Measurements from ENCODE around the gene SDCBP2. TPM values are rescaled to one million over a fixed set of nuclear protein-coding genes. Genes with fewer than 3 reads are reported as not detected.

SDCBP2 gene
- total and polyA plus RNA-seq, 11 donors, result 0.65 to 4.2 (median 2.1) TPM

DNA sequence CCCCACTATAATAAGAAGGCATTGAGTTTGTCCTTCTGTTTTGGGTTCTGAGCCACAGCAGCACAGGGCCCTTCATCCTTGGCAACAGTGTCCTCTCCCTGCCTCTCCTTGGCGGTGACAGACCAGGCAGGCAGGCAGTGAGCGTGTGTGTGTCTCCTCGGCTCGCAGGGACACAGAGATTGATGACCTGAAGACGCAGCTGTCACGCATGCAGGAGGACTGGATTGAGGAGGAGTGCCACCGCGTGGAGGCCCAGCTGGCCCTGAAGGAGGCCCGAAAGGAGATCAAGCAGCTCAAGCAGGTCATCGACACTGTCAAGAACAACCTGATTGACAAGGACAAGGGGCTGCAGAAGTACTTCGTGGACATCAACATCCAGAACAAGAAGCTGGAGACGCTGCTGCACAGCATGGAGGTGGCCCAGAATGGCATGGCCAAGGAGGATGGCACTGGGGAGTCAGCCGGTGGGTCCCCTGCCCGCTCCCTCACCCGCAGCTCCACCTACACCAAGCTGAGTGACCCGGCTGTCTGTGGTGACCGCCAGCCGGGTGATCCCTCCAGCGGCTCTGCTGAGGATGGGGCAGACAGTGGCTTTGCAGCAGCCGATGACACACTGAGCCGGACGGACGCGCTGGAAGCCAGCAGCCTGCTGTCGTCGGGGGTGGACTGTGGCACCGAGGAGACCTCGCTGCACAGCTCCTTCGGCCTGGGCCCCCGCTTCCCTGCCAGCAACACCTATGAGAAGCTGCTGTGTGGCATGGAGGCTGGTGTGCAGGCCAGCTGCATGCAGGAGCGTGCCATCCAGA, 24.0 kb downstream of the SDCBP2 start:
- intact Hi-C loops (cut with DNase I), result no loop called here
- H3K4me3 ChIP-seq, result no peak overlapping the region
- no peaks in the 10 kb centered on the region for H3K27me3 ChIP-seq
- no peak for DNase-seq
- TF ChIP-seq POLR2A (IDR thresholded peaks at IDR 0.05), result no peak
- TF ChIP-seq, protein P1, sequence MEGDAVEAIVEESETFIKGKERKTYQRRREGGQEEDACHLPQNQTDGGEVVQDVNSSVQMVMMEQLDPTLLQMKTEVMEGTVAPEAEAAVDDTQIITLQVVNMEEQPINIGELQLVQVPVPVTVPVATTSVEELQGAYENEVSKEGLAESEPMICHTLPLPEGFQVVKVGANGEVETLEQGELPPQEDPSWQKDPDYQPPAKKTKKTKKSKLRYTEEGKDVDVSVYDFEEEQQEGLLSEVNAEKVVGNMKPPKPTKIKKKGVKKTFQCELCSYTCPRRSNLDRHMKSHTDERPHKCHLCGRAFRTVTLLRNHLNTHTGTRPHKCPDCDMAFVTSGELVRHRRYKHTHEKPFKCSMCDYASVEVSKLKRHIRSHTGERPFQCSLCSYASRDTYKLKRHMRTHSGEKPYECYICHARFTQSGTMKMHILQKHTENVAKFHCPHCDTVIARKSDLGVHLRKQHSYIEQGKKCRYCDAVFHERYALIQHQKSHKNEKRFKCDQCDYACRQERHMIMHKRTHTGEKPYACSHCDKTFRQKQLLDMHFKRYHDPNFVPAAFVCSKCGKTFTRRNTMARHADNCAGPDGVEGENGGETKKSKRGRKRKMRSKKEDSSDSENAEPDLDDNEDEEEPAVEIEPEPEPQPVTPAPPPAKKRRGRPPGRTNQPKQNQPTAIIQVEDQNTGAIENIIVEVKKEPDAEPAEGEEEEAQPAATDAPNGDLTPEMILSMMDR (IDR thresholded peaks at IDR 0.05), result no peak
- peaks cover 0 to 9% (median 0%) of the 10 kb centered on the region in 12 donors for H3K4me1 ChIP-seq
- no peaks in the 10 kb centered on the region for H3K9me3 ChIP-seq
- ATAC-seq, result no peak
- WGBS, 4 donors, result 82 to 89% (median 85%) methylated on average over 25 to 31 of the region's 31 CpGs
- H3K27ac ChIP-seq, result no peak overlapping the region
- H3K36me3 ChIP-seq, result peaks cover 0 to 26% (median 8%) of the 10 kb centered on the region in 9 donors

DNA sequence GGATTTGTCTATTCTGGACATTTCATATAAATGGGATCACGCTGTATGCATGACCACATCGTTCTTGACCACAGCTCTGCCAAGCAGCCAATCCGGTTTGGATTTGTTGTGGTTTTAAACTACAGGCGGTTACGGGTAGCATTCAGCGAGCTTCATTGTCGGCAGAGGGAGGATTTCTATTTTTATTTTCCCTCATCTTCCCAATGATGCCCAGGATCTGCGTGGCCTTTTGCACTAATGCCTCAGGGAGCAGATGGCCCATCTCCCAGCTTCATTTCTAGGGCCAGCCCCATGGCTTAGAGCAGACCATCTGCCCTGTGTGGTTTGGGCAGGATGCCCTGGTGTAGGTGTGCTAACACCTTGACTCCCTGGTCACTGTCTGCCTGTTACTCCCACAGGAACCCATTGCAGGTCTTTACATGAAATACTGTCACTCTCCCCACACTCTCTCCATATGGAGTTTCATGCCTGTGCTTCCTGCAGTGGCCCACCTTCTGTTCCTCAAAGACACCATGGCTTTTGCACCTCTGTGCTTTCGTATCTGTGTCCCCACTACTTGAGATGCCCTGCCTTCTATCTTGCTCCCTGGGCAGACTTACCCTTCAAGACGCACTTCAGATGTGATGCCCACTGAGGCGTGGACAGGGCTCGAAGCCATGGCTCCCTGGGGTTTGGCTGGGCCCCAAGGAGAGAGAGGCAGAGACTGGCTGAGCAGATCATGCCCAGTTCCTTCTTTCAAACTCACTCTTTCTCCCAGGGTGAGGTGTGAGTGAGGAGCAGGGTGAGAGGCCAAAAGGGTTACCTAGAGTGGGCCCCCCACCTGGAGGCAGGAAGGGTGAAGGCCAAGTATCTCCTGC, 26.0 kb downstream of the SDCBP2 start:
- H3K27ac ChIP-seq, result no peak overlapping the region
- no peaks in the 10 kb centered on the region for H3K9me3 ChIP-seq
- 79 to 88% (median 85%) methylated on average over 12 of the region's 12 CpGs for WGBS, 4 donors
- peak in 1 of 5 donors; percentile 4 for DNase-seq
- H3K4me1 ChIP-seq, result peaks cover 0 to 9% (median 0%) of the 10 kb centered on the region in 12 donors
- H3K36me3 ChIP-seq, result peaks cover 0 to 33% (median 8%) of the 10 kb centered on the region in 9 donors
- intact Hi-C loops (cut with DNase I), result no loop called here
- ATAC-seq, result no peak
- TF ChIP-seq, protein P1 (IDR thresholded peaks at IDR 0.05), result no peak
- TF ChIP-seq POLR2A (IDR thresholded peaks at IDR 0.05), result no peak
- H3K4me3 ChIP-seq, result no peak overlapping the region
- H3K27me3 ChIP-seq, result no peaks in the 10 kb centered on the region

DNA sequence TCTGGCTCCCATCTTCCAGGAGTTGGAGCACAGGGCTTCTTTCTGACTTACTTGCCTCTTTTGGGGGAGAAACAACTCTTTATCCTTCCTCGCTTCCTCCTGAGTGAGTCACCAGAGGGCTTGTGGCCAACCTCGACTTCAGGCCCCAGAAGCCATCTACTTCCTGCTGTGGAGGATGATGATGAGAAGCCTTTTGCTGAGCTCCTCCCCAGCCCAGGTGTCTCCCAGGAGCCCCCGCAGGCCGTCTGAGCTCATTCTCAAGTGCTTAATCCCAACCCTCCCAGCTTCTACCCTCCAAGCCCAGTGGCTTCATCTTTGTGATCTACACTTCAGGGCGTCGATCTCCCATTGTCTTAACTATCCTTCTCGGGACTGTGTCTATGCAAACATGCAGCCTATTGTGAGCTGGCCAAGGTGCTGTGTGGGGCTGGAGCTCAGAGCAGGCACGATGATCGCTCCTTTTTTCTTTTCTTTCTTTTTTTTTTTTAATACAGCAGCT, 27.9 kb downstream of the SDCBP2 start:
- Histone ChIP-seq H3K27me3 (no peaks in the 10 kb centered on the region), H3K9me3 (no peaks in the 10 kb centered on the region), H3K36me3 (peaks cover 0 to 36% (median 8%) of the 10 kb centered on the region in 9 donors), H3K27ac (peak overlapping the region in 1 of 12 donors; percentile 49), H3K4me1 (peaks cover 0 to 9% (median 0%) of the 10 kb centered on the region in 12 donors), H3K4me3 (no peak overlapping the region)
- DNase-seq (peak in 1 of 5 donors; percentile 30), ATAC-seq (peak in 1 of 4 donors; percentile 28)
- no peak for TF ChIP-seq POLR2A (IDR thresholded peaks at IDR 0.05)
- TF ChIP-seq, protein P1 (IDR thresholded peaks at IDR 0.05), result no peak
- WGBS, 4 donors, result 67 to 74% (median 74%) methylated on average over 9 of the region's 9 CpGs
- intact Hi-C loops (cut with DNase I), result no loop called here

All from heart left ventricle (tissue), 16 donors.